Immature natural killer cell (primary cell): ENCODE measurements around the gene ALG3. TPM values are rescaled to one million over a fixed set of nuclear protein-coding genes. Genes with fewer than 3 reads are reported as not detected.
"Not testable (repeated sequence)": the region's sequence is repeated elsewhere in the genome, so short reads cannot be mapped to it uniquely, and the experiment has no call there.

ENCODE experiments used
- DNase-seq, 3 donors: peaks; one replicate each; pipeline ENCODE4 v3.0.0; 2022; ENCODE audit warnings: mixed read lengths in 1 of 3
- H3K27ac Mint-ChIP-seq, 6 donors: one replicate each; pipeline ENCODE4 v1.8.0; 2020; ENCODE audit warnings: mixed read lengths in 6 of 6, mild to moderate bottlenecking in 5 of 6, inconsistent platforms in 4 of 6, moderate library complexity in 3 of 6
- H3K27me3 Mint-ChIP-seq, 3 donors: one replicate each; pipeline ENCODE4 v1.8.0; 2020 to 2021; ENCODE audit warnings: low read depth in 3 of 3, mild to moderate bottlenecking in 3 of 3, mixed read lengths in 3 of 3, moderate library complexity in 3 of 3, inconsistent platforms in 1 of 3
- H3K36me3 Mint-ChIP-seq, 3 donors: one replicate each; pipeline ENCODE4 v1.8.0; 2020; ENCODE audit warnings: mixed read lengths in 3 of 3, inconsistent platforms in 2 of 3, mild to moderate bottlenecking in 2 of 3
- H3K4me1 Mint-ChIP-seq, 2 donors: one replicate each; pipeline ENCODE4 v1.8.0; 2020; ENCODE audit warnings: inconsistent platforms in 2 of 2, mild to moderate bottlenecking in 2 of 2, mixed read lengths in 2 of 2, moderate library complexity in 1 of 2
- H3K4me3 Mint-ChIP-seq, 5 donors: one replicate each; pipeline ENCODE4 v1.8.0; 2020; ENCODE audit warnings: mild to moderate bottlenecking in 5 of 5, mixed read lengths in 5 of 5, inconsistent platforms in 3 of 5, moderate library complexity in 3 of 5
- H3K9me3 Mint-ChIP-seq, 6 donors: one replicate each; pipeline ENCODE4 v1.8.0; 2020; ENCODE audit warnings: mild to moderate bottlenecking in 6 of 6, mixed read lengths in 6 of 6, inconsistent platforms in 4 of 6, moderate library complexity in 3 of 6
- polyA plus RNA-seq, 3 donors: library from polyadenylated mRNA; unstranded; fragments of 300-500 nt; fragmentation: Illumina TruSeq; gene quantifications; one replicate each; pipeline ENCODE4 v1.2.3, GENCODE V29; 2021

ALG3 gene
- polyA plus RNA-seq, 3 donors from 2014 or later, result 35.7 to 62.5 (median 46.8) TPM

GRCh38 chr3:184275381-184275701, 26.6 kb upstream of the ALG3 start:
- Mint-ChIP-seq H3K27ac (no peak overlapping the region), H3K4me1 (no peaks in the 10 kb centered on the region), H3K4me3 (no peak overlapping the region), H3K9me3 (no peaks in the 10 kb centered on the region), H3K36me3 (no peaks in the 10 kb centered on the region), H3K27me3 (peaks cover 18 to 26% (median 23%) of the 10 kb centered on the region in 3 donors)
- no peak for DNase-seq

- Mint-ChIP-seq H3K4me3 (no peak overlapping the region), H3K27ac (no peak overlapping the region), H3K27me3 (peaks cover 10 to 25% (median 13%) of the 10 kb centered on the region in 3 donors), H3K9me3 (no peaks in the 10 kb centered on the region), H3K4me1 (no peaks in the 10 kb centered on the region), H3K36me3 (no peaks in the 10 kb centered on the region)
- DNase-seq, result no peak
Measured at GRCh38 chr3:184272269-184272668, 23.5 kb upstream of the ALG3 start.

DNA sequence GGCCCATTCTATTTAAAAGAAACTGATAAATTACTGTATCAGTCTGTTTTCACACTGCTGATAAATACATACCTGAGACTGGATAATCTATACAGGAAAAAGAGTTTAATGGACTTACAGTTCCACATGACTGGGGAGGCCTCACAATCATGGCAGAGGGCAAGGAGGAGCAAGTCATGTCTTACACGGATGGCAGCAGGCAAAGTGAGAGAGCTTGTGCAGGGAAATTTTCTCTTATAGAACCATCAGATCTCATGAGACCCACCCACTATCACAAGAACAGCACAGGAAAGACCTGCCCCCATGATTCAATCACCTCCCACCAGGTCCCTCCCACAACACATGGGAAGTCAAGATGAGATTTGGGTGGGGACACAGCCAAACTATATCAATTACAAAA, 18.5 kb upstream of the ALG3 start:
- not testable (repeated sequence) for H3K4me3 Mint-ChIP-seq, H3K9me3 Mint-ChIP-seq, H3K36me3 Mint-ChIP-seq, H3K4me1 Mint-ChIP-seq, DNase-seq, H3K27ac Mint-ChIP-seq
- H3K27me3 Mint-ChIP-seq, result peaks cover 2 to 14% (median 12%) of the 10 kb centered on the region in 3 donors

DNA sequence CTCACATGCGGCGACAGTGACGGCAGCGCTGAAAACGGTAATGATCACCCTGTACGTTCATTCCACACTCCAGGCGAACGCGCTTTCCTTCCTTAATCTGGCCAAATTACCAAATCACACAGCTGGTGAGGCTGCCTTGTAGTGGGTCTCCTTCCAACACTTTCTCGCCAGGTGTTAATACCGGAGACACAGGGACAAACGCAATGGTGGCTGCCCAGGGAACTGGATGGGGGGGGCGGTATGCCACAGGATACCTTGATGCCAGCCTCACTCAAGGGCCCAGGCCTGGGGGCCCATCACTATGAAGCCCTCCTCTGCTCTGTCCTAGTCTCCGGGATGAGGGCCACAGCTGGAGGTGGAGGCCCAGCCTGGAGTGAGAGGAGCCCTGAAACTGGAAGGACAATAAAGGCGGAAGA, 14.0 kb upstream of the ALG3 start:
- Mint-ChIP-seq H3K4me1 (peaks cover 21 to 22% of the 10 kb centered on the region in 2 donors), H3K27ac (peak overlapping the region in 4 of 6 donors; percentile 40 to 66 (median 62)), H3K36me3 (no peaks in the 10 kb centered on the region), H3K9me3 (no peaks in the 10 kb centered on the region), H3K4me3 (peak overlapping the region; percentile 58 to 66 (median 62)), H3K27me3 (peaks cover 5 to 14% (median 14%) of the 10 kb centered on the region in 3 donors)
- no peak for DNase-seq

DNA sequence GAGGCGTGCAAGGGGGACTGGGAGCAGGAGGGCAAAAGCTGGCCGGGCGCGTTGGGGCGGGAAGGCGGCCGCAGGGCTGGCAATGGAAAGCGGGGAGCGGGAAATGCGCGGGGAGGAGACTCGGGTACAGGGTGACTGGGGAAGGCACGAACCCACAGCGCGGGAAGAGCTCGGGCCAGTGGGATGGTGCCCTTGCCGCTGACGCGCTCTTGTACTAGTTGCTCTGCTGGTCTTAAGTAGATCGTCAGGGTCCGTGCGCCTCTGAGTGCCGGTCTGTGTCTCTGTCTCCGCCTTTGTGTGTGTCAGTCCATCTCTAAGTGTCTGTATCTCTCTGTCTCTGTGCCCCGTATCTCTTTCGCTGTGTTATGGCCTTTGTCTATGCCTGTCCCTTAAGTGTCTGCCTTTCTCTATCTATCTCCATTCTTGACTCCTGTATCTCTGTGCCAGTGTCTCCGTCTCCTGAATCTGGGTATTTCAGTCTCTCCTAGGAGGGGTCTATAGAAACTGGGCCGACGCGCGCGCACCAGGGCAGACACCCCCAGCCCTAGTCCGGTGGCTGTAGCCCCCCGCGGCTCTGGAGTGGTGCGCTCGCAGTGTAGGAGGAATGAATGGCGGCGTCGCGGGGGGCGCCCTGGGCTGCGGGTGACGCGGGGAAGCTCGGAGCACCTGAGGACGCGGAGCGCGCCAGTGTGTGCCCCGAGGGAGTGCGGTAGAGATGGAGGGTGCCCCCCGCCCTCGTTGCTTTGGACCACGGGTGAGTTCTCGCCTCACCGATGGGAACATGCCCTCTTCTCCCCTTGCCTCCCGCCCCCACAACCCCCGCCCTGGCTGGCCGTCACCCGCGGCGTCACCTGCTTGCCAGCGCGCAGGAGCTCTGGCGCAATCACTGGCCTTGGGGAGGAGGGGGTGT, 13.3 kb upstream of the ALG3 start:
- no peaks in the 10 kb centered on the region for H3K9me3 Mint-ChIP-seq
- no peaks in the 10 kb centered on the region for H3K36me3 Mint-ChIP-seq
- peak overlapping the region; percentile 83 to 98 (median 89) for H3K4me3 Mint-ChIP-seq
- DNase-seq, result peak; percentile 49 to 55 (median 51)
- H3K27me3 Mint-ChIP-seq, result peaks cover 3 to 14% (median 14%) of the 10 kb centered on the region in 3 donors
- H3K4me1 Mint-ChIP-seq, result peaks cover 21 to 22% of the 10 kb centered on the region in 2 donors
- H3K27ac Mint-ChIP-seq, result peak overlapping the region in 4 of 6 donors; percentile 55 to 74 (median 64)

- peaks cover 3 to 14% (median 14%) of the 10 kb centered on the region in 3 donors for H3K27me3 Mint-ChIP-seq
- H3K27ac Mint-ChIP-seq, result peak within 1 kb of the TSS in 5 of 6 donors; percentile 29 to 89 (median 65)
- H3K4me3 Mint-ChIP-seq, result peak within 1 kb of the TSS; percentile 88 to 98 (median 89)
- H3K9me3 Mint-ChIP-seq, result no peaks in the 10 kb centered on the region
- H3K36me3 Mint-ChIP-seq, result no peaks in the 10 kb centered on the region
- H3K4me1 Mint-ChIP-seq, result peaks cover 21 to 22% of the 10 kb centered on the region in 2 donors
- peak; percentile 55 to 60 (median 58) for DNase-seq
Measured at GRCh38 chr3:184261270-184261853, 12.6 kb upstream of the ALG3 start, which contains the start of gene CAMK2N2. Gene CAMK2N2, minus strand, starts transcription at chr3:184261553. Its CDS starts 268 bp downstream, at chr3:184261285.

GRCh38 chr3:184260724-184261269, 12.0 kb upstream of the ALG3 start:
- peaks cover 3 to 14% (median 14%) of the 10 kb centered on the region in 3 donors for H3K27me3 Mint-ChIP-seq
- peak overlapping the region in 3 of 6 donors; percentile 58 to 89 (median 62) for H3K27ac Mint-ChIP-seq
- no peaks in the 10 kb centered on the region for H3K9me3 Mint-ChIP-seq
- H3K4me3 Mint-ChIP-seq, result peak overlapping the region; percentile 78 to 89 (median 83)
- H3K4me1 Mint-ChIP-seq, result peaks cover 21 to 22% of the 10 kb centered on the region in 2 donors
- no peak for DNase-seq
- H3K36me3 Mint-ChIP-seq, result no peaks in the 10 kb centered on the region

GRCh38 chr3:184259878-184260723, 11.3 kb upstream of the ALG3 start:
- peak; percentile 38 to 46 (median 45) for DNase-seq
- no peaks in the 10 kb centered on the region for H3K9me3 Mint-ChIP-seq
- peaks cover 3 to 14% (median 14%) of the 10 kb centered on the region in 3 donors for H3K27me3 Mint-ChIP-seq
- peak overlapping the region; percentile 78 to 89 (median 83) for H3K4me3 Mint-ChIP-seq
- H3K36me3 Mint-ChIP-seq, result no peaks in the 10 kb centered on the region
- H3K4me1 Mint-ChIP-seq, result peaks cover 21 to 22% of the 10 kb centered on the region in 2 donors
- H3K27ac Mint-ChIP-seq, result peak overlapping the region in 4 of 6 donors; percentile 29 to 89 (median 60)

DNA sequence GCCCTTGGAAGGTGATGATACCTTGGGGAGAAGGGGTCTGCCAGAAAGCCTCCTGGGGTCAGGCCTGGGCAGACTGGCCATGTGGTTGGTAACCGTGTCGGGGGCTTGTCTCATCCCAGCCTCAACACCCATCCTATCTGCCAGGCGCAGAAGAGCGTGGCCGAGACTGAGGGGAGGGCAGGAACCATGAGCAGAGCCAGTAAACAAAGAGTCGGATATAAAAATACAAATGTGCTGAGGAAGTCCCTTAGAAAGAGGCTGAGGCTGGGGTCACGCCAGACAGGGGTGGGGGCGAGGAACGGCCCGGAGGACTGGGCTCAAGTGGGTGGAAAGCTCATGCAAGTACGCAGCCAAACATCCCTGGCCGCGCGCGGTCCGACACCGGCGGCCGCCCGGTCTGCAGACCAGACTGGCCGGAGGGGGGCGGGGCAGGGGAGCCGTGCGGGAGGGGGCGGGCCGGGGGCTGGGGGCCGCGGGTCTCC, 10.7 kb upstream of the ALG3 start:
- Mint-ChIP-seq H3K36me3 (no peaks in the 10 kb centered on the region), H3K4me1 (peaks cover 21 to 22% of the 10 kb centered on the region in 2 donors), H3K27me3 (peaks cover 3 to 14% (median 12%) of the 10 kb centered on the region in 3 donors), H3K27ac (no peak overlapping the region), H3K4me3 (peak overlapping the region in 4 of 5 donors; percentile 35 to 80 (median 71)), H3K9me3 (no peaks in the 10 kb centered on the region)
- DNase-seq, result no peak

DNA sequence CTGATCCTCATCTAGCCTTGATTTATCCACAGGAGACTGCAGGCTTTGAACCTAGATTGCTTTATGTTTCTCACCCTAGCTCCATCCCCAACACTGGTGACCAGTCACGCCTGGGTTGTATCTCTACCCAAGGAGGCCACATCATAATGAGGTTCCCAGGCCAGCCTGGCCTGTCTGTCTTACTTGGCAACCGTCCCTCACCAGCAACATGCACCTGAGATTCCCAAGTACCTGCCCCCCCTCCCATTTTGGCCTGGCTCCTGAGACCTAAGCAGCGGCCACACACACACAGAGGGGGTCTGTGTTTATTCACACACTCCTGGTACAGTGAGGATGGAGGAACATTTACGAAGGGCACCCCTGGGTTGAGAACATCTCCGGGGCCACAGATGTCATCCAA, 10.2 kb upstream of the ALG3 start:
- H3K4me1 Mint-ChIP-seq, result peaks cover 21 to 22% of the 10 kb centered on the region in 2 donors
- no peaks in the 10 kb centered on the region for H3K36me3 Mint-ChIP-seq
- H3K27ac Mint-ChIP-seq, result no peak overlapping the region
- peaks cover 3 to 14% (median 12%) of the 10 kb centered on the region in 3 donors for H3K27me3 Mint-ChIP-seq
- DNase-seq, result no peak
- H3K9me3 Mint-ChIP-seq, result no peaks in the 10 kb centered on the region
- peak overlapping the region; percentile 18 to 80 (median 42) for H3K4me3 Mint-ChIP-seq

GRCh38 chr3:184257083-184257915, 8.5 kb upstream of the ALG3 start:
- Mint-ChIP-seq H3K36me3 (no peaks in the 10 kb centered on the region), H3K9me3 (no peaks in the 10 kb centered on the region), H3K27me3 (peaks cover 3 to 7% (median 6%) of the 10 kb centered on the region in 3 donors), H3K4me3 (peak overlapping the region in 1 of 5 donors; percentile 50), H3K27ac (no peak overlapping the region), H3K4me1 (peaks cover 13 to 17% of the 10 kb centered on the region in 2 donors)
- no peak for DNase-seq

DNA sequence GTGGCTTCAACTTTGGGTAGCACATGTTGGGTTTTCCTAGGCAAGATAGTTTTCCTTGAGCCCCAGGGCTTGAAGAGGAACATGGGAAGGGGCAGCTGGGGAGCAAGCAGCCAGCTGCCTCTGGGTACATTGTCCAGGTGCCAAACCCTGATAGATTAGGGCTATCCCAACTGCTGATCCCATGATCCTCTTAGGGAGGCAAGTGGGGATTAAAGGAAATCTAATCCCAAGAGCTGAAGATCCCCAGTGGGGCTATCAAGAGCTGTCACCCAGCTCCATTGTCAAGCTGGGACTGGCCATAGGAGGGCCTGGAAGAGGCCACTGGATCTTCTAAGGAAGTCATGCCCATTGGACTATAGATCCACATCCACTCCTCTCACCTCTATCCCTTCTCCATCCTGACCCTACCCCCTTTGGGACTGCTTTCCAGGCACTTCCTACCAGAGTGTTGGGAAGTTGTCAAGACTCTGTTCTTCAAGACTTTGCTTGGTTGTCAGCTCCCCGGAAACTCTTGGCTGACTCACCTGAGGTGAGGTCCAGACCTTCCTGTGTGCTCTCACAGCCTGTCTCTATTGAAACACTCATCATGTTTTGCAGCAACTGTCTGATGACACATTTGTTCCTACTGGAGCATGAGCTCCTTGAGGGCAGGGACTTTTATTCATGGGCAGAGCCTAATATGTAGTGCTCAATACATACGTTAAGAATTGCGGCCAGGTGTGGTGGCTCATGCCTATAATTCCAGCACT, 6.7 kb upstream of the ALG3 start:
- H3K36me3 Mint-ChIP-seq, result no peaks in the 10 kb centered on the region

More for the DNA sequence above, 6.7 kb upstream of the ALG3 start:
- Mint-ChIP-seq H3K4me3 (no peak overlapping the region), H3K9me3 (no peaks in the 10 kb centered on the region), H3K27ac (no peak overlapping the region), H3K4me1 (peaks cover 4 to 7% of the 10 kb centered on the region in 2 donors), H3K27me3 (peaks cover 0 to 2% (median 2%) of the 10 kb centered on the region in 3 donors)
- DNase-seq, result no peak
